ENCODE data around the gene OGDH.

GRCh38 chr7:44665531-44666213 lies 59.2 kb downstream of the OGDH start:
- TF ChIP-seq ZNF639 (CRISPR knock-in tag; conservative IDR thresholded peaks at IDR 0.05) = no peak
- TF ChIP-seq POLR2AphosphoS2 (IDR thresholded peaks at IDR 0.05; ENCODE audit: low read depth, low read length) = no peak
- TF ChIP-seq JUN (CRISPR knock-in tag; IDR thresholded peaks at IDR 0.05) = no peak
- TF ChIP-seq NR2C2 (CRISPR knock-in tag; IDR thresholded peaks at IDR 0.05; ENCODE audit: borderline replicate concordance) = no peak
- TF ChIP-seq SMAD1 (CRISPR knock-in tag; IDR thresholded peaks at IDR 0.05; ENCODE audit: borderline replicate concordance, low read depth) = no peak
- TF ChIP-seq KLF12 (CRISPR knock-in tag; IDR thresholded peaks at IDR 0.05; ENCODE audit: borderline replicate concordance) = no peak
- no peak for TF ChIP-seq GTF2F1 (IDR thresholded peaks at IDR 0.05; ENCODE audit: low read length)
- TF ChIP-seq, protein P1, sequence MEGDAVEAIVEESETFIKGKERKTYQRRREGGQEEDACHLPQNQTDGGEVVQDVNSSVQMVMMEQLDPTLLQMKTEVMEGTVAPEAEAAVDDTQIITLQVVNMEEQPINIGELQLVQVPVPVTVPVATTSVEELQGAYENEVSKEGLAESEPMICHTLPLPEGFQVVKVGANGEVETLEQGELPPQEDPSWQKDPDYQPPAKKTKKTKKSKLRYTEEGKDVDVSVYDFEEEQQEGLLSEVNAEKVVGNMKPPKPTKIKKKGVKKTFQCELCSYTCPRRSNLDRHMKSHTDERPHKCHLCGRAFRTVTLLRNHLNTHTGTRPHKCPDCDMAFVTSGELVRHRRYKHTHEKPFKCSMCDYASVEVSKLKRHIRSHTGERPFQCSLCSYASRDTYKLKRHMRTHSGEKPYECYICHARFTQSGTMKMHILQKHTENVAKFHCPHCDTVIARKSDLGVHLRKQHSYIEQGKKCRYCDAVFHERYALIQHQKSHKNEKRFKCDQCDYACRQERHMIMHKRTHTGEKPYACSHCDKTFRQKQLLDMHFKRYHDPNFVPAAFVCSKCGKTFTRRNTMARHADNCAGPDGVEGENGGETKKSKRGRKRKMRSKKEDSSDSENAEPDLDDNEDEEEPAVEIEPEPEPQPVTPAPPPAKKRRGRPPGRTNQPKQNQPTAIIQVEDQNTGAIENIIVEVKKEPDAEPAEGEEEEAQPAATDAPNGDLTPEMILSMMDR (CRISPR knock-in tag; IDR thresholded peaks at IDR 0.05) = no peak
- TF ChIP-seq ZNF879 (CRISPR knock-in tag; IDR thresholded peaks at IDR 0.05) = no peak
- TF ChIP-seq CBFB (CRISPR knock-in tag; IDR thresholded peaks at IDR 0.05) = no peak
- no peak for TF ChIP-seq ZNF260 (CRISPR knock-in tag; IDR thresholded peaks at IDR 0.05; ENCODE audit: borderline replicate concordance, low read depth)
- no peak for TF ChIP-seq ZNF282 (IDR thresholded peaks at IDR 0.05; ENCODE audit: partially characterized antibody)
- TF ChIP-seq MBD4 (IDR thresholded peaks at IDR 0.05; ENCODE audit: borderline replicate concordance, low read length) = no peak
- no peak for TF ChIP-seq SP1 (IDR thresholded peaks at IDR 0.05)
- TF ChIP-seq SP1 (CRISPR knock-in tag; IDR thresholded peaks at IDR 0.05) = no peak
